Parathyroid adenoma (tissue), 2 donors: ENCODE results near the gene INPP5K.

Source experiments
- H2AFZ ChIP-seq: fragments of 300-600 bp; sonication (generic); one replicate; pipeline ENCODE4 v1.7.0; 2017; ENCODE audit warnings: antibody characterized with exemption, mild to moderate bottlenecking
- H3K27ac ChIP-seq: fragments of 300-600 bp; sonication (generic); one replicate; pipeline ENCODE4 v1.7.0; 2017
- H3K27me3 ChIP-seq: fragments of 300-600 bp; sonication (generic); one replicate; pipeline ENCODE4 v1.7.0; 2017; ENCODE audit warnings: low read length; ENCODE audit not compliant: control insufficient read depth, insufficient read depth
- H3K36me3 ChIP-seq: fragments of 300-600 bp; sonication (generic); one replicate; pipeline ENCODE4 v1.7.0; 2017; ENCODE audit warnings: low read length; ENCODE audit not compliant: control insufficient read depth, insufficient read depth
- H3K4me1 ChIP-seq: fragments of 300-600 bp; sonication (generic); one replicate; pipeline ENCODE4 v1.7.0; 2017; ENCODE audit warnings: control low read depth
- H3K4me2 ChIP-seq: fragments of 300-600 bp; sonication (generic); one replicate; pipeline ENCODE4 v1.7.0; 2017; ENCODE audit warnings: low read length
- H3K4me3 ChIP-seq: fragments of 300-600 bp; sonication (generic); one replicate; pipeline ENCODE4 v1.7.0; 2017; ENCODE audit warnings: low read depth, low read length
- H3K79me2 ChIP-seq: fragments of 300-600 bp; sonication (generic); one replicate; pipeline ENCODE4 v1.7.0; 2017; ENCODE audit warnings: control low read depth
- H3K9ac ChIP-seq: fragments of 300-600 bp; sonication (generic); one replicate; pipeline ENCODE4 v1.7.0; 2017; ENCODE audit warnings: mild to moderate bottlenecking
- H3K9me3 ChIP-seq: fragments of 300-600 bp; sonication (generic); one replicate; pipeline ENCODE4 v1.7.0; 2017; ENCODE audit warnings: low read length; ENCODE audit not compliant: control insufficient read depth
- CTCF ChIP-seq: fragments of 300-600 bp; sonication (generic); IDR thresholded peaks from one replicate; pipeline ENCODE4 v1.7.0; 2017; ENCODE audit warnings: antibody characterized with exemption, mild to moderate bottlenecking
- donor health status: primary hyperparathyroidism.

Gene INPP5K

DNA sequence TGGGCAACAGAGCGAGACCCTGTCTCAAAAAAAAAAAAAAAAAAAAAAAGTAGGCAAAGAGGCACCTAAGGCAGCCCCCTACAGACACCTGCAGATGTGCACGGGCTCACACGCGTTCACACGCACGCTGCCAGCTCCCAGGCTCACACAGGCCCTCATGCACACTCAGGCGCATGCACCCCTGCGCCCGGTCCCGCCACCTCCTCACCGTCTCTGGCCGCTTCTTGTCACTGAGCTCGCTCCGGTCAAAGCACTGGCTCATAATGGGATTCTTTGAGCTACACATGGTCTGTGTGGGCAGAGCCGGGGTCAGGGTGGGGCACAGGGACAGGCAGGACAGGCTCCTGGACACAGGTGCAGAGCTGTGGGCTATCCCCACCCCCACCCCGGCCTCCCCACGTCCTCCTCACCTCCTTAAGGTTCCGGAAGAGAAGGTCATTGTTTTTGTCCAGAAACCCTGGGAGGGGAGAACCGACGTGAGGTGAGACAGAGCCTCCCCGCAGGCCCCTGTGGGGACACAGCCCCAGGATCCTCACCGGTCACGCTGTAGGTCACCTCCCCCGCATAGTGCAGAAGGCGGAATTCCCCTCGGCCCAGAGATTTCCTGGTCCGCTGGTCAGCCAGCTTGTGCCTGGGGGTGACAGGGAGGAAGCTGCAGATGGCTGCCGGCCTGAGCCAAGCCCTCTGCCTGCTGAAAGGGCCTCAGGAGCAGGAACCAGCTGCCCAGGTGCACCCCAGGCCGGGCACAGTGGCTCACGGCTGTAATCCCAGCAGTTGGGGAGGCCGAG is 41.8 kb downstream of the INPP5K start:
- Histone ChIP-seq H3K9me3 (no peaks in the 10 kb centered on the region), H3K27me3 (no peaks in the 10 kb centered on the region), H3K9ac (no peak overlapping the region), H3K27ac (no peak overlapping the region), H3K36me3 (no peaks in the 10 kb centered on the region), H3K4me1 (no peaks in the 10 kb centered on the region), H2AFZ (no peak overlapping the region), H3K79me2 (no peaks in the 10 kb centered on the region), H3K4me3 (no peak overlapping the region), H3K4me2 (no peak overlapping the region)
- no peak for TF ChIP-seq CTCF

DNA sequence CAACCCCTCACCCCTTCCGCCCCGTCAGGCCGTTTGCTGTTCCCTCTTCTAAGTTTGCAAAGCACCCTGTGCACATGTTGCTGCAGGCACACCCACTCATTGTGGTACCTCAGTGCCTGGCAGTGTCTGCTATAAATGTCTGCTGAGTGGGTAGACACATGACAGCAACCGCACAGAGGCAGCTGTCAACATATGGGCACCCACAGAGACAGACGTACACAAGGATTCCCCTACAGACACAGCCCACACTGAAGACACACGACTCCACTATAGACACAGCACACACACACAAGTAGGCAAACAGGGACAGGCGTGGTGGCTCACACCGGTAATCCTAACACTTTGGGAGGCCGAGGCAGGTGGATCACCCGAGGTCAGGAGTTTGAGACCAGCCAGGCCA is 42.6 kb downstream of the INPP5K start:
- Histone ChIP-seq H3K4me2 (no peak overlapping the region), H3K27me3 (no peaks in the 10 kb centered on the region), H3K9ac (no peak overlapping the region), H3K9me3 (no peaks in the 10 kb centered on the region), H3K4me1 (no peaks in the 10 kb centered on the region), H3K79me2 (no peaks in the 10 kb centered on the region), H3K27ac (no peak overlapping the region), H3K36me3 (no peaks in the 10 kb centered on the region), H2AFZ (no peak overlapping the region), H3K4me3 (no peak overlapping the region)
- no peak for TF ChIP-seq CTCF

DNA sequence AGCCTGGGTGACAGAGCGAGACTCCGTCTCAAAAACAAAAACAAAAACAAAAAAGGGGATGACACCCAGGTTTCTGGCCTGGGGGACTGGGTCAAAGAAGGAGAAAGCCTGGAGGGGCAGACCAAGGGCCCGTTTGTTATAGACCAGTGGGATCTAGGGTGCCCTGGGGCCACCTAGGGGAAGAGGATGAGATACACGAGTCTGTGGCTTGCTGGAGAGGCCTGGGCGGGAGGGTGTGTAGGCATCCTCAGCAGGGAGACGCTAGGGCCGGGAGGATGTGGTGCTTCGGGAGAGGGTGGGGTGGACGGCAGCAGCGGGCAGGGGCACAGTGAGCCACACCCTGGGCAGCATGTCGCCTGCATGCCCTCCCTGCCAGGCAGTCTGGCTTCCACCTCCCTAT is 43.2 kb downstream of the INPP5K start:
- Histone ChIP-seq H2AFZ (no peak overlapping the region), H3K27me3 (no peaks in the 10 kb centered on the region), H3K4me3 (no peak overlapping the region), H3K4me1 (no peaks in the 10 kb centered on the region), H3K9me3 (no peaks in the 10 kb centered on the region), H3K27ac (no peak overlapping the region), H3K79me2 (no peaks in the 10 kb centered on the region), H3K4me2 (no peak overlapping the region), H3K9ac (no peak overlapping the region), H3K36me3 (no peaks in the 10 kb centered on the region)
- no peak for TF ChIP-seq CTCF

DNA sequence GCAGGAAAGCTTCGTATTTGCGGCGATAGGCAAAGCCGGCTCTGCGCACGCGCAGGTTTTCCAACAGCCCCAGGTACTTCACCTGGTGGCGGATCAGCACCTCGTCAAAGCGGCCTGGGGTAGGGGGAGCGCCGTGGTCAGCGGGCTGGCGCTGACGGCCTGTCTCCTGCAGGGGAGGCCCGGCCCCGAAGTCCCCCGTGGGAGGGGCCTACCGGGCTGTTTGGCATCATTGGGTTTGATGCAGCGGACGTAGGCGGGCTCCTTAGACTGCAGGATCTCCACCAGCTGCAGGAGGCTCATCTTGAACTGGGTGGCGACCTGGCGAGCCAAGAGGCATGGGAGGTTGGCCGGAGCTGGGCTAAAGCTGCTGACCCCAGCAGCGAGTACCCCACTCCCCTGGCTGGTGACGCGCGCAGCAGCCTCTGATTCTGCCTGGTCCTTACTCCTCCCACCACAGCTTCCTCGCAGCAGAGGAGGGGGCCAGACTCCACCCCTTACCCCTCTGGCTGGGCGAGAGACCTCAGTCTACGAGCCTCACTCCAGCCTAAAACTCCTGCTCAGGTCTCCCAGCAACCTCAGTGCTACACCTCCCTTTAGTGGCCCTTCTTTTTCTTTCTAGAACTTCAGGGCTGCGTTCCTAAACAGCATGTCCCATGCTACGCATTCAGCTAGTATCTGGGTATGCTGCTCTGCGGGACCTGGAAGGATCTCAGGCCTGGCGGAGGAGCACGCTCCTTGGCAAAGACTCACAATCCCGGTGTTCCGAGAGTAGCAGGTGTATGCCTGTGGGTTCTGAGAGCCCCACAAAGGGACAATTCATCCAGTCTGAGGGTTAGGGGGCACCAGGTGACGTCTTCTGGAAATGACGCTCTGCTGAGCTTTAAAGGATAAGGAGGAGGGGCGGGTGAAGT is 44.2 kb downstream of the INPP5K start:
- H3K27ac ChIP-seq = no peak overlapping the region
- H3K36me3 ChIP-seq = no peaks in the 10 kb centered on the region
- H3K79me2 ChIP-seq = no peaks in the 10 kb centered on the region
- no peak overlapping the region for H3K4me2 ChIP-seq
- H3K9me3 ChIP-seq = no peaks in the 10 kb centered on the region
- no peaks in the 10 kb centered on the region for H3K27me3 ChIP-seq
- no peak overlapping the region for H3K4me3 ChIP-seq
- H2AFZ ChIP-seq = no peak overlapping the region
- TF ChIP-seq CTCF = no peak
- no peaks in the 10 kb centered on the region for H3K4me1 ChIP-seq
- H3K9ac ChIP-seq = no peak overlapping the region
